GM19099 (cell line): ENCODE results near the gene PWP2.

Source experiments
- POLR2A ChIP-seq: IDR thresholded peaks from 3 replicates; pipeline ENCODE4 v1.6.1; 2011; ENCODE audit warnings: low read depth; ENCODE audit not compliant: insufficient read length; ENCODE audit errors: extremely low read depth

PWP2 gene

GRCh38 chr21:44093761-44094160, 13.4 kb upstream of the PWP2 start:
- TF ChIP-seq POLR2A, result no peak

GRCh38 chr21:44094832-44095231, 12.4 kb upstream of the PWP2 start:
- no peak for TF ChIP-seq POLR2A
